Medulla oblongata (tissue), 1 donor: ENCODE measurements around the gene SH3RF1.

Experiments
- DNase-seq: peaks from one replicate; pipeline ENCODE4 v3.0.0-alpha.2; 2015; ENCODE audit errors: extremely low spot score

SH3RF1 gene

GRCh38 chr4:169136796-169137557, 133.8 kb downstream of the SH3RF1 start:
- DNase-seq, result no peak

DNA sequence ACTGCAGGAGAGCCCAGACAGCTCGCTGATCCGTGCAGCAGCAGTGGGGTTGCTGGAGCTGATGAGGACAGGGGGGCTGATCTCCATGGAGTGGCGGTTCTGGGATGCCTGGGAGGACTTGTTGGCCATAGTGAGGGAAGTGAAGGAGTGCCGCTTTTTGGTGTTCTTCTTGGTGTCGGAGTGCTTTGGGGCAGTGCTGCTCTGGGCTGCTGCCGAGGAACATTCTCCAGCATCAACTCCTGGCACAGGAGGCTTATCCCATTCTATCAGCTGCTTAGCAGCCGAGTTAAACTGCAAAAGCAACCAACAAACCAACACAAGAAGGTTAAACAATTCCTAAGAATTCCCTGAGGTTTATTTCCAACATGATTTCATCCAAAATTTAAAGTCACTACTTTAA, 134.4 kb downstream of the SH3RF1 start:
- DNase-seq, result no peak

DNA sequence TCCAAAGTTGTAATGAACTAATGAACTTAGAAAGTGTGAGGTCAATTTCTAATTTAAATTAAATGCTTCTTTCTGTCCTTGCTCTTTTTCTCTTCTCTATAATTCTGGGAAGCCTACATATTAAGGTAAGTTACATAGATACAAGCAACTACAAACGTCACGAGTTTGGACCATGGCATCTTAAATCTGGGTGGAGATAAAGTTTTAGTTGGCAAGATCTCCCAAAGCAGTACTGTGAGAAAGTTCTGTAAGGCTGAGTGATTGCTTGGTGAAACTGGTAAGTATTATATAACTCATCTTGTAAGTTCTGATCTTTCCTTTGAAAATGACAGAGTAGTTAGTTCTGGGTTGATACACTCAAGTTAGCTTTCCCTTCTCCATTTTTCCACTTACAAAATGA, 135.0 kb downstream of the SH3RF1 start:
- DNase-seq, result no peak

DNA sequence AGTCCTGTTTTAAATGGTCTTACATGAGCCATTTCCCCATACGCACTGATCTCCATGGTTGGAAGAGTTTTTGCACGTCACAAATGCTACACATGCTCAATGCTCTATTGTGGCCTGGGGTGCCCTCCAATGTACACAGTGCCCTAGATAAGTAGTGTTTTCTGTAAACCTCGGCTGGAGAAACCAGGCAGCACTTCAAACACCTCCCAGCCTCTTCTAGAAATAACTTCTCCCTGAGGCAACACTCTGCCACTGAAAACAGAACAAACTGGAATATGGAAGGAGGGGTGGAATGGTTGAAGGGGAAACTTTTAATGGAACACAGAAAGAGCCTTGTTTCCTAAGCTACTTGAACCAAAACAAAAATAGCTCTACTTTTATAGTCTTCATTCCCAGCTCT, 136.8 kb downstream of the SH3RF1 start:
- no peak for DNase-seq

DNA sequence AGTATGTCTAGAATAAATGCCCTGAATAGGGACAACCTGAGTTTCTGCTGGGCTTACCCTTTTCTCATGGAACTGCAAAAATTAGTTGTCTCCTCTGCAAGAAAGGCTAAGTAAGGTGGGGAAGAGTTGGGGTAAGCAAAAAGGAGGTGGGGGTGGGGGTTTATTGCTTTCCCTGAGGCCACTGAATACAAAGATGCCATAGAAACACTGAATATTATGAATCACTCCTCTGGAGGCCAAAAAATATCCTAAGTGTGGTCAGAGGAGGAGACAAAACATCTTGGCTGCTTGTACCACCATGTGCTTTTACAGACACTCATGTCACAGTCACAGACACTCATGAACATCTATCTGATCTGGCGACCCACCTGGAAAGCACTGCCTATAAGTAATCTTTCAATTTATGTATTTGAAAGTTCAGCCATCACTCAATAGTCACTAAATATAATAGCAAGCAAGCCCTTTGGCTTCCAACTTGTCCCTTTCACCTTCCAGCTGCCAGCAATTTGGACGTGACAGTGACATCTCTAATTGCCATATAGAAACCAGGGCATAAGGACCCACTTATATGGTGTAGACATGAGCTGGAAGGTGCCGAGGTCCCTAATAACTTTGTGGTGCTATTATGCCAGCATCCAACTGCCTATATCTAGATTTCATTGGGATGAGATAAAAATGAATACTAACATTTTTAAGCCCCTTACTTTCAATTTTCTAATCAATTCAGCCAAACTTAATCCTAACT, 138.0 kb downstream of the SH3RF1 start:
- DNase-seq, result no peak

DNA sequence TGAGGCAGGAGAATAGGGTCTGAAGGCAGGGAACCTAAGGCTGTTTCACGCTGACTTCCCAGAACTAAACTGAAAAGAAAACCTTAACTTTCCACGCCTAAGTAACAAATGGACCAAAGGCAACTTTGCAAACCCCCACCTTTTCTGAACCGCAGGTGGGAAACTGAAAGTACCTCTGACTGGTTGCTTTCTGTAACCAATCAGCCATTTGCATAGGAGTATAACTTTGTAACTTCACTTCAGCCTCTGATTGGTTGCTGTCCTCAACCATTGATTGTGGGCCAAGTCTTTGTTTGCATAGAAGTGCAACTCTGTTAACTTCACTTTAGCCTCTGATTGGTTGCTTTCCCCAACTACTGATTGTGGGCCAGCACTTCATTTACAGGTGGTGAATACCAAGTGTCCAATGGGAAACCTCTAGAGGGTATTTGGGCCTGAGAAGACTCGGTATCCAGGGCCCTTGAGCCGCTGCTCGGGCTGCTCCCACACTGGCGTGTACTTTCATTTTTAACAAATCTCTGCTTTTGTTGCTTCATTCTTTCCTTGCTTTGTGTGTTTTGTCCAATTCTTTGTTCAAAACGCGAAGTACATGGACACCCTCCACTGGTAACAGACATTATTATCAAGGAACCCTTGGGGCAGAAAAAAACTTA, 139.1 kb downstream of the SH3RF1 start:
- DNase-seq, result no peak

GRCh38 chr4:169128902-169129301, 141.9 kb downstream of the SH3RF1 start:
- no peak for DNase-seq

- no peak for DNase-seq
These were observed 143.4 kb downstream of the SH3RF1 start for GRCh38 chr4:169127314-169127713.

DNA sequence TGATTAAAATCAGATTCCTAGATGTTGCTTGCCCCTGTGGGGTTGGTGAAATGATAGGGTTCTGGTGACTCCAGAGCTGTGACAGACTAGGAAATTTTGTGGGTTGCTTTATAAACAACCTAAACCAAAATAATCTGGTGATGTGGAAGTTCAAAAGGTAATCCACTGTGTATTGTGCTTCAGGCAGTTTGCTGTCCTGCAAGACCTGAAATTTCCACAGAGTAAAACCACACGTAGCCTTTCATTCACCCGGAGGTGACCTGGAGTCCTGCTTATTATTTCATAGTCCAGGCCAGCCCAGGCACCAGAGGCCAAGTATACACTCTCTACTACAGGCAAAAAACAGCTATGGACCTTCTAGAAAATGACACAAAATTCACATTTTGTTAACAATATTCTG, 146.1 kb downstream of the SH3RF1 start:
- no peak for DNase-seq

DNA sequence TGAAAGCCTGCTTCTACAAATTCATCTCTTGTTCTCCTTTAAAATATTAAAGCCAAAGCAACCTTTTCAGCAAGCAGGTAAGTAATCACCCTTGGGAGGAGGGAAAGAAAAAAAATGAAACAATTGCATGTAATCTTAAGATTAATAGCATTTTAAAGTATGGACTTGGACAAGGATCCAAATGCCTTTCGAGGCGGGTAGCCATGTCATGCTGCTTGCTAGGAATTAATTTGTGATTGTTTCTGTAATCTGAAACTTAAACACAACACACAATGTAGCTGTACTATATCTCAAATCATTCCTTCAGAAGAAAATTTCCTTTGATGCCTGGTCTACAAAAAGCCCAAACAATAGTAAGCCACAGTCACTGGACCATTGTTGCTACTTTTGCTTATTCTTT, 148.3 kb downstream of the SH3RF1 start:
- DNase-seq, result no peak

DNA sequence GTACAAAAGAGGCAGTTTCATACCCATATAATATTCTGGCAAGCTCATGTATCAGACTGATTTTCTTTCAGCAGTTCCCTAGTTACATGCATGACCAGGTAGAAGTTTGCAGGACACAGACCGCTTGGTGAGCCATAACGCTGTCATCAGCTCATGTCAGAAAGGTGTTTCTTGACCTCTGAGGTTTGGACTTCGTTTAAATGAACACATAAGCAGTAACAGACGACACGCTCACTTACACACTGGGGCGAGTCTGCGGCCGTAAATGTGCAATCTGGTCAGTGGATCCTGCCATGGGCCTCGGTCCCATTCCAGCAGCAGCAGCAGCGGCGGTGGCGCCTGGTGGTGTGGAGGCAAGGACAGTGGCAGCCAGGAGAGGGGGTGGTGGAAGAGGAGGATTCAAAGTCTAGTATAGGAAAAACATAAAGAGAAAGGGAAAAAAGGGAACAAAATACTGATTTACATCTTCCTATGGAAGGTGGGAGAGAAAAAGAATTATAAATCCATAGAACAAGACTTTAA, 148.8 kb downstream of the SH3RF1 start:
- no peak for DNase-seq

- DNase-seq, result peak; percentile 47
These were observed 150.1 kb downstream of the SH3RF1 start for GRCh38 chr4:169120624-169121023.

- no peak for DNase-seq
These were observed 151.2 kb downstream of the SH3RF1 start for GRCh38 chr4:169119536-169119935.

GRCh38 chr4:169117591-169118081, 153.1 kb downstream of the SH3RF1 start:
- DNase-seq, result no peak

GRCh38 chr4:169116270-169116901, 154.4 kb downstream of the SH3RF1 start:
- peak; percentile 60 for DNase-seq

DNA sequence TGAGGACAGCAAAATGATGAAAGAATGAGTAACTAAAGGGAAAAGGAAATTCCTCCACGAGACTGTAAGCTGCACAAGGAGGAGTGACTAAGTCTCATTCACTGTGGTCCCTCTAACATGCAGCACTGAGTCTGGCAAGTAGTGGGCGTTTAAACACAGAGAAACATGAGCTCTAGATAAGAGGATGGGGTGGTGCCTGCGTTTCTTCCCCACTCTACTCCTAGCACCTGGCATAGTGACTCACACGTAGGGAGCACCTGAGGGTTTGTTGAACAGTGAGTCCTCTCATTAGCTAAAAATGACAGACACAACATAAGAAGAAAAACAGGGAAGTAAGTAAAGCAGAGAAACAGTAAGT, 154.9 kb downstream of the SH3RF1 start:
- DNase-seq, result peak; percentile 37

DNA sequence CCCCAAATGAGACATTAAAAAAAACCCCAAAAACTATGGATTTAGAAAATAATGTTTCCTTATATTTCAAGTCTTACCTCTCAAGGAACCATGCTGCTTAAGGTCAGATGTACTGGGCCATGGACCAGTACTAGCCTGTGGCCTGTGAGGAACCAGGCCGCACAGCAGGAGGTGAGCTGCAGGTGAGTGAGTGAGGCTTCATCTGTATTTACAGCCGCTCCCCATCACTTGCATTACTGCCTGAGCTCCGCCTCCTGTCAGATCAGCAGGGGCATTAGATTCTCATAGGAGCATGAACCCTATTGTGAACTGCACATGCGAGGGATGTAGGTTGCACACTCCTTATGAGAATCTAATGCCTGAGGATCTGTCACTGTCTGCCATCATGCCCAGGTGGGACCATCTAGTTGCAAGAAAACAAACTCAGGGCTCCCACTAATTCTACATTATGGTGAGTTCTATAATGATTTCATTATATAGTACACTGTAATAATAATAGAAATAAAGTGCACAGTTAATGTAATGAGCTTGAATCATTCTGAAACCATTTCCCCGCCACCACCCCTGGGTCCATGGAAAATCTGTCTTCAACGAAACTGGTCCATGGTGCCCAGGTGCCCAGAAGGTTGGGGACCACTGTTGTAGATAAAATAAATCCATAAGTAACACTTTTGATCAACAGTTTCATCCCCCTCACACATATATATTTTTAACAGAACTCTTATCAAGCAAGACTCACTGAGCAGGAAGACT, 155.4 kb downstream of the SH3RF1 start:
- DNase-seq, result no peak

DNA sequence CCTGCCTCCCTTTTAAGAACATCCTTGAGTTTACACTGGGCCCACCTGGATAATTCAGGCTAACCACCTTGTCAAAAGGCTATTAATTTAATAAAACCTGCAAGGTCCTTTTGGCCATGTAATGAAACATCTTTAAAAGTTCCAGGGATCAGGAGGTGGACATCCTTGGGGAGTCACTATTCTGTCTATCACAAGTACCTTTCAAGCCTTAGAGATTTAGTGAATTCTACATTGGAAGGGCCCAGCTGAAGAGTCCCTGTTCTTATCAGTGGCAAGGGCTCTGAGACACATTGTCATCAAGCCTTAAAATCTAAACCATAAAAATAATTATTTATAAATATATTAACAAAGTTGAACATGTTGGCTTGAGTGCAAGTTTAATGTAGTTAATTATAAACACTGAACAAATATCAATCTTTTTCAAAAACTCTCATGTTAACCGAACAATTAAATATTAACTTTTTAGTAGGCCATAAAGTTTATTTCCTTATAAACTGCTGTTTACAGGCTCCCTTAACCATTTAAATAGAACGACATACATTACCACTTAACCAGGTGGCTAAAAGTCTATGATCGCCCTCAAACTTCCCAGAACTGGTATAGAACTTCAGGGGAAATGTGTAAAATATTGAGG, 156.3 kb downstream of the SH3RF1 start:
- DNase-seq, result no peak

GRCh38 chr4:169110633-169111032, 160.1 kb downstream of the SH3RF1 start:
- DNase-seq, result no peak

DNA sequence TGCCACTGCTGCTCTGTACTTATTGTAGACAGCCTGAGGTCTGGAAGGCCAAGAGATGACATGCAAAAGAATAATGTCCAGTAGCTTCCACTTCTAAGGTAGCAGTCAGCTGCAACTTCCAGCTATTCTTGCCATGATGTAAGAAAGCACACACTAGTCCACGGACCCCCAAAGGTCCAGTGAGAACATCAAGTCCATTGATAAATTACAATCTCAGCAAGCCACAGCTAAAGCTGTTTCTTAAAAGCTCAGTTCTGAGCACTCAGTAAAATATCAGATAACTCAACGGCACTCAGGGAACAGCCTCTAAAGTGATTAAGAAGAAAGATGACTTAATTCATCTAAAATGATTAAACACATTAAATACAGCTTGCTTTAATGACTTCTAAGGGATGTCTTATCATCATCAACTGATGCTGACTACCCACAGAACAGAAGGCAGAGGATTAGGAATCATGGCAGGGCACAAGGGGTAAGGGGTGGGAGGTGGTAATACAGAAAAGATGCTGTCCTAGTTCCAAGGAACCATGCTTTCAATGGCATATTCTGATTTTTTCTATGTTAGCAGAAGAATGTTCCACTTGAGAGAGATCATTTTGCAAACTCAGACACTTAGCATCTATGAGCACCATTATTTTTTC, 161.6 kb downstream of the SH3RF1 start:
- DNase-seq, result no peak
